22Rv1 (cell line): ENCODE data around the gene VMP1.

Experiments used
- ZFX ChIP-seq: fragments of 450-650 bp; IDR thresholded peaks from 2 replicates; pipeline ENCODE4 v1.6.1; 2017; ENCODE audit warnings: antibody characterized with exemption, borderline replicate concordance
- TF ChIP-seq, protein P1 (sequence below): fragments of 450-650 bp; IDR thresholded peaks from 2 replicates; pipeline ENCODE4 v1.5.1; 2017; ENCODE audit warnings: mild to moderate bottlenecking

DNA sequence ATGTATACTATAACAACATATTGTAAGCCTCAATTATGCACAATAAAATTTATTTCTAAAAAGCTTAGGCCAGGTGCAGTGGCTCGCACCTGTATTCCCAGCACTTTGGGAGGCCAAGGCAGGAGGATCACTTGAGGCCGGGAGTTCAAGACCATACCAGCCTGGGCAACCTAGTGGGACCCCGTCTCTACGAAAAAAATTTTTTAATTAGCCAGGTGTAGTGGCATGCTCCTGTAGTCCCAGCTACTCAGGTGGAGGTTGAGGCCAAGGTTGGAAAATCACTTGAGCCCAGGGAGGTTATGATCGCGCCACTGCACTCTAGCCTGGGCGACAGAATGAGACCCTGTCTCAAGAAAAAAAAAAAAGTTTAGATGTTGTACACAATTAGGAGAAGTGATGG lies 45.5 kb downstream of the VMP1 start:
- TF ChIP-seq, protein P1, sequence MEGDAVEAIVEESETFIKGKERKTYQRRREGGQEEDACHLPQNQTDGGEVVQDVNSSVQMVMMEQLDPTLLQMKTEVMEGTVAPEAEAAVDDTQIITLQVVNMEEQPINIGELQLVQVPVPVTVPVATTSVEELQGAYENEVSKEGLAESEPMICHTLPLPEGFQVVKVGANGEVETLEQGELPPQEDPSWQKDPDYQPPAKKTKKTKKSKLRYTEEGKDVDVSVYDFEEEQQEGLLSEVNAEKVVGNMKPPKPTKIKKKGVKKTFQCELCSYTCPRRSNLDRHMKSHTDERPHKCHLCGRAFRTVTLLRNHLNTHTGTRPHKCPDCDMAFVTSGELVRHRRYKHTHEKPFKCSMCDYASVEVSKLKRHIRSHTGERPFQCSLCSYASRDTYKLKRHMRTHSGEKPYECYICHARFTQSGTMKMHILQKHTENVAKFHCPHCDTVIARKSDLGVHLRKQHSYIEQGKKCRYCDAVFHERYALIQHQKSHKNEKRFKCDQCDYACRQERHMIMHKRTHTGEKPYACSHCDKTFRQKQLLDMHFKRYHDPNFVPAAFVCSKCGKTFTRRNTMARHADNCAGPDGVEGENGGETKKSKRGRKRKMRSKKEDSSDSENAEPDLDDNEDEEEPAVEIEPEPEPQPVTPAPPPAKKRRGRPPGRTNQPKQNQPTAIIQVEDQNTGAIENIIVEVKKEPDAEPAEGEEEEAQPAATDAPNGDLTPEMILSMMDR, result no peak
- TF ChIP-seq ZFX, result no peak
